Breast epithelium (tissue), 3 donors: Measurements from ENCODE around the gene PCDHGB2.

Source experiments
- CTCF ChIP-seq, 3 donors: fragments of 450-650 bp; IDR thresholded peaks; one replicate each; pipeline ENCODE4 v1.5.1; 2016 to 2017; ENCODE audit warnings: antibody characterized with exemption in 3 of 3, mild to moderate bottlenecking in 3 of 3, moderate library complexity in 3 of 3
- POLR2A ChIP-seq: fragments of 450-650 bp; IDR thresholded peaks from one replicate; pipeline ENCODE4 v1.6.1; 2016; ENCODE audit warnings: antibody characterized with exemption, mild to moderate bottlenecking, moderate library complexity

DNA sequence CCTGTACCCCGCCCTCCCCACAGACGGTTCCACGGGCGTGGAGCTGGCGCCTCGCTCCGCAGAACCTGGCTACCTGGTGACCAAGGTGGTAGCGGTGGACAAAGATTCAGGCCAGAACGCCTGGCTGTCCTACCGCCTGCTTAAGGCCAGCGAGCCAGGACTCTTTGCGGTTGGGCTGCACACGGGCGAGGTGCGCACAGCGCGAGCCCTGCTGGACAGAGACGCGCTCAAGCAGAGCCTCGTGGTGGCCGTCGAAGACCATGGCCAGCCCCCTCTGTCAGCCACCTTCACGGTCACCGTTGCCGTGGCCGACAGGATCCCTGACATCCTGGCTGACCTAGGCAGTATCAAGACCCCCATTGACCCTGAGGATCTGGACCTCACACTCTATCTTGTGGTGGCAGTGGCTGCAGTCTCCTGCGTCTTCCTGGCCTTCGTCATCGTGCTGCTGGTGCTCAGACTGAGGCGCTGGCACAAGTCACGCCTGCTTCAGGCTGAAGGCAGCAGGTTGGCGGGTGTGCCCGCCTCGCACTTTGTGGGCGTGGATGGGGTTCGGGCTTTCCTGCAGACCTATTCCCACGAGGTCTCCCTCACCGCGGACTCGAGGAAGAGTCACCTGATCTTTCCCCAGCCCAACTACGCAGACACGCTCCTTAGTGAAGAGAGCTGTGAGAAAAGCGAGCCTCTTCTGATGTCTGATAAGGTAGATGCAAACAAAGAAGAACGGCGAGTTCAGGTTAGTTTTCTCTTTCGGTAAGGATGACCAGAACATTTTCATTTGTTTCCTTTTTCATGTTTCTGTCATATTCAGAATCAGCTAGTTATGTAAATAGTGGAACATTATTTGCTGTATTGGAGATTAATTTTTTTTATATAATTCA is 6.5 kb downstream of the PCDHGB2 start:
- TF ChIP-seq CTCF (IDR thresholded peaks at IDR 0.05) (no peak), POLR2A (no peak)
